GM23338 (cell line): ENCODE data around the gene FIG4. TPM values are rescaled to one million over a fixed set of nuclear protein-coding genes. Genes with fewer than 3 reads are reported as not detected.

Experiments
- ATAC-seq: fragments of 200-7000 bp; cut with Tn5 transposase; 3 replicates; pipeline ENCODE4 v1.9.1; 2020
- DNase-seq: peaks from one replicate; pipeline ENCODE4 v3.0.0-alpha.2; 2015; ENCODE audit warnings: low spot score
- H2AFZ ChIP-seq: fragments of 200-600 bp; sonication (generic); 2 replicates; pipeline ENCODE4 v1.8.0; 2016; ENCODE audit warnings: antibody characterized with exemption, mild to moderate bottlenecking, moderate library complexity
- H3F3A ChIP-seq: fragments of 200-600 bp; sonication (generic); replicated peaks from 2 replicates; pipeline ENCODE4 v1.8.0; 2017; ENCODE audit warnings: antibody characterized with exemption, mixed run types, low read depth
- H3K27ac ChIP-seq: fragments of 200-600 bp; sonication (generic); 2 replicates; pipeline ENCODE4 v1.6.1; 2016; ENCODE audit warnings: low read depth
- H3K27me3 ChIP-seq: fragments of 200-600 bp; sonication (generic); 2 replicates; pipeline ENCODE4 v1.8.0; 2016; ENCODE audit warnings: mild to moderate bottlenecking, mixed run types, moderate library complexity; ENCODE audit not compliant: insufficient read depth
- H3K36me3 ChIP-seq: fragments of 200-600 bp; sonication (generic); 2 replicates; pipeline ENCODE4 v1.8.0; 2016; ENCODE audit warnings: mild to moderate bottlenecking; ENCODE audit not compliant: insufficient read depth
- H3K4me1 ChIP-seq: fragments of 200-600 bp; sonication (generic); 2 replicates; pipeline ENCODE4 v1.8.0; 2016; ENCODE audit warnings: mild to moderate bottlenecking, moderate library complexity; ENCODE audit not compliant: insufficient read depth
- H3K4me2 ChIP-seq: fragments of 200-600 bp; sonication (generic); 2 replicates; pipeline ENCODE4 v1.7.1; 2017; ENCODE audit warnings: mixed run types
- H3K4me3 ChIP-seq: fragments of 200-600 bp; sonication (generic); 2 replicates; pipeline ENCODE4 v1.6.1; 2016; ENCODE audit warnings: mixed run types
- H3K79me2 ChIP-seq: fragments of 200-600 bp; sonication (generic); replicated peaks from 2 replicates; pipeline ENCODE4 v1.8.0; 2017; ENCODE audit warnings: mild to moderate bottlenecking; ENCODE audit not compliant: insufficient read depth
- H3K9me2 ChIP-seq: fragments of 200-600 bp; sonication (generic); 2 replicates; pipeline ENCODE4 v1.8.0; 2017; ENCODE audit not compliant: insufficient read depth
- H4K20me1 ChIP-seq: fragments of 200-600 bp; sonication (generic); replicated peaks from 2 replicates; pipeline ENCODE4 v1.8.0; 2017; ENCODE audit warnings: mild to moderate bottlenecking; ENCODE audit not compliant: insufficient read depth
- H3K27ac Mint-ChIP-seq: 2 replicates; pipeline ENCODE4 v1.8.0; 2020; ENCODE audit warnings: inconsistent platforms, mild to moderate bottlenecking, moderate library complexity, mixed read lengths
- H3K27me3 Mint-ChIP-seq: 3 replicates; pipeline ENCODE4 v1.8.0; 2022; ENCODE audit warnings: low read depth, mild to moderate bottlenecking, moderate library complexity, mixed read lengths, inconsistent platforms; ENCODE audit not compliant: insufficient read depth, poor library complexity
- H3K36me3 Mint-ChIP-seq: 3 replicates; pipeline ENCODE4 v1.8.0; 2021; ENCODE audit warnings: low read depth, mild to moderate bottlenecking, inconsistent platforms, moderate library complexity, mixed read lengths
- H3K4me1 Mint-ChIP-seq: 3 replicates; pipeline ENCODE4 v1.8.0; 2020; ENCODE audit warnings: mild to moderate bottlenecking, inconsistent platforms, mixed read lengths
- H3K4me3 Mint-ChIP-seq: 3 replicates; pipeline ENCODE4 v1.8.0; 2021; ENCODE audit warnings: moderate library complexity, mild to moderate bottlenecking, inconsistent platforms, mixed read lengths
- H3K9me3 Mint-ChIP-seq: 3 replicates; pipeline ENCODE4 v1.8.0; 2020; ENCODE audit warnings: moderate library complexity, mild to moderate bottlenecking, inconsistent platforms, mixed read lengths
- CREB1 ChIP-seq: fragments of 250-450 bp; sonication (Bioruptor Pico); IDR thresholded peaks from 2 replicates; pipeline ENCODE4 v1.5.0; 2020; ENCODE audit warnings: low read depth, mild to moderate bottlenecking, moderate library complexity
- ETS1 ChIP-seq: IDR thresholded peaks from 2 replicates; pipeline ENCODE4 v1.6.1; 2016; ENCODE audit warnings: antibody characterized with exemption
- EZH2 ChIP-seq: fragments of 200-600 bp; sonication (generic); IDR thresholded peaks from one replicate; pipeline ENCODE4 v1.8.0; 2017; ENCODE audit warnings: antibody characterized with exemption, mild to moderate bottlenecking, low read depth; ENCODE audit not compliant: unreplicated experiment
- JUNB ChIP-seq: IDR thresholded peaks from one replicate; pipeline ENCODE4 v1.6.1; 2016; ENCODE audit warnings: antibody characterized with exemption; ENCODE audit not compliant: unreplicated experiment
- NANOG ChIP-seq: IDR thresholded peaks from 2 replicates; pipeline ENCODE4 v1.6.1; 2016; ENCODE audit warnings: antibody characterized with exemption, borderline replicate concordance
- POLR2AphosphoS5 ChIP-seq: IDR thresholded peaks from 2 replicates; pipeline ENCODE4 v1.6.1; 2016; ENCODE audit warnings: antibody characterized with exemption, low read depth
- REST ChIP-seq: IDR thresholded peaks from one replicate; pipeline ENCODE4 v1.6.1; 2018; ENCODE audit warnings: antibody characterized with exemption; ENCODE audit not compliant: unreplicated experiment
- STAT1 ChIP-seq: IDR thresholded peaks from one replicate; pipeline ENCODE4 v1.6.1; 2016; ENCODE audit warnings: antibody characterized with exemption; ENCODE audit not compliant: unreplicated experiment
- ZNF114 ChIP-seq: fragments of 250-450 bp; sonication (Bioruptor Pico); IDR thresholded peaks from 2 replicates; pipeline ENCODE4 v1.5.0; 2020; ENCODE audit warnings: mild to moderate bottlenecking, moderate library complexity
- ZNF462 ChIP-seq: fragments of 250-450 bp; sonication (Bioruptor Pico); IDR thresholded peaks from 2 replicates; pipeline ENCODE4 v1.5.0; 2020; ENCODE audit warnings: mild to moderate bottlenecking, moderate library complexity
- polyA plus RNA-seq: library from polyadenylated mRNA; unstranded; fragments of >200 nt; fragmentation: Nextera tagmentation; extraction: Ambion mirVana; gene quantifications from 2 replicates; pipeline ENCODE4 v1.2.1, GENCODE V29; 2016
- total RNA-seq: library from RNA; depleted of rRNA; stranded (reverse); fragments of >200 nt; shearing (Covaris generic); gene quantifications from 2 replicates; pipeline ENCODE4 v1.2.3, GENCODE V29; 2014

FIG4 gene
- total and polyA plus RNA-seq, 2 experiments from 2014 or later = 7.0 to 16.9 TPM

GRCh38 chr6:109795994-109796555 lies 105.0 kb downstream of the FIG4 start (continued):
- TF ChIP-seq NANOG (no peak), ETS1 (no peak), CREB1 (CRISPR knock-in tag) (no peak), ZNF114 (CRISPR knock-in tag) (no peak)

- Mint-ChIP-seq H3K36me3 (no peaks in the 10 kb centered on the region), H3K27me3 (no peaks in the 10 kb centered on the region), H3K27ac (no peak overlapping the region), H3K4me3 (no peak overlapping the region), H3K9me3 (no peaks in the 10 kb centered on the region), H3K4me1 (peaks cover 16% of the 10 kb centered on the region)
- H3K36me3 ChIP-seq = no peaks in the 10 kb centered on the region
- no peaks in the 10 kb centered on the region for H4K20me1 ChIP-seq
- H3K9me2 ChIP-seq = no peaks in the 10 kb centered on the region
- H3K4me1 ChIP-seq = 0 out of 2 replicates have a peak, but pooled peaks cover 5% of the 10 kb centered on the region
- no peak overlapping the region for H3K4me3 ChIP-seq
- ATAC-seq (no peak), DNase-seq (no peak)
- no peaks in the 10 kb centered on the region for H3K79me2 ChIP-seq
- H2AFZ ChIP-seq = no peak overlapping the region
- TF ChIP-seq JUNB = no peak
- no peak overlapping the region for H3K27ac ChIP-seq
- no peak overlapping the region for H3K4me2 ChIP-seq
- H3F3A ChIP-seq = no peaks in the 10 kb centered on the region
- H3K27me3 ChIP-seq = no peaks in the 10 kb centered on the region
These were observed 108.0 kb downstream of the FIG4 start for GRCh38 chr6:109799129-109799528.

- Mint-ChIP-seq H3K4me3 (no peak overlapping the region), H3K4me1 (peaks cover 17% of the 10 kb centered on the region), H3K9me3 (no peaks in the 10 kb centered on the region), H3K36me3 (no peaks in the 10 kb centered on the region), H3K27me3 (no peaks in the 10 kb centered on the region), H3K27ac (no peak overlapping the region)
- no peak for ATAC-seq
- Histone ChIP-seq H3K36me3 (no peaks in the 10 kb centered on the region), H2AFZ (no peak overlapping the region), H3F3A (no peaks in the 10 kb centered on the region), H4K20me1 (no peaks in the 10 kb centered on the region), H3K79me2 (no peaks in the 10 kb centered on the region), H3K4me1 (peaks cover 6% of the 10 kb centered on the region; the same call in 1 of the 2 replicates), H3K9me2 (no peaks in the 10 kb centered on the region), H3K4me3 (no peak overlapping the region), H3K27ac (no peak overlapping the region), H3K4me2 (no peak overlapping the region), H3K27me3 (no peaks in the 10 kb centered on the region)
- no peak for DNase-seq
- no peak for TF ChIP-seq STAT1
- no peak for TF ChIP-seq EZH2
- no peak for TF ChIP-seq ZNF462 (CRISPR knock-in tag)
- TF ChIP-seq REST = no peak
- no peak for TF ChIP-seq CREB1 (CRISPR knock-in tag)
- no peak for TF ChIP-seq POLR2AphosphoS5
These were observed 108.6 kb downstream of the FIG4 start for GRCh38 chr6:109799664-109800063.
